NCI-H2227 treated with DMSO at 0.1 percent for 48 hours (cell line): Measurements from ENCODE around the gene KRTAP20-1.

Experiments used
- DNase-seq: peaks from one replicate; lab custom pipeline; 2025; lab: John Stamatoyannopoulos, UW

KRTAP20-1 gene, protein sequence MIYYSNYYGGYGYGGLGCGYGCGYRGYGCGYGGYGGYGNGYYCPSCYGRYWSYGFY

DNA sequence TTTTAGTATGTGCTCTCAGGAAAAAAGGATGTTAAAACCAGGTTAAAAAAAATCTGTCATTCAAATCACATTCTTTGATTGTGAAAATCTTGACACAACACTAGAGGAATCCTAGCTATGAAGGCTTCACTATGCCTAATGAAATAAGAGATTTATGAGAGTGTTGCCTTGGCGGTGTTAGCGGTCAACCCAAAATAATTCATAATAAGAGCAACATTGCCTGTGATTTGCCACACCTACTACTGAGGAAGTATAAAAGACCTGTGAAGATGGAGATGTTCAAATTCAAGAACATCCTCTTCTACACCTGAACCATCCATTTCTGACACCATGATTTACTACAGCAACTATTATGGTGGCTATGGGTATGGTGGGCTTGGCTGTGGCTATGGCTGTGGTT is at the start of gene KRTAP20-1:
KRTAP20-1 (plus strand) TSS at position 301 of the 400 bp plus-strand sequence; CDS start at position 331, 30 bp downstream.
- no peak for DNase-seq

DNA sequence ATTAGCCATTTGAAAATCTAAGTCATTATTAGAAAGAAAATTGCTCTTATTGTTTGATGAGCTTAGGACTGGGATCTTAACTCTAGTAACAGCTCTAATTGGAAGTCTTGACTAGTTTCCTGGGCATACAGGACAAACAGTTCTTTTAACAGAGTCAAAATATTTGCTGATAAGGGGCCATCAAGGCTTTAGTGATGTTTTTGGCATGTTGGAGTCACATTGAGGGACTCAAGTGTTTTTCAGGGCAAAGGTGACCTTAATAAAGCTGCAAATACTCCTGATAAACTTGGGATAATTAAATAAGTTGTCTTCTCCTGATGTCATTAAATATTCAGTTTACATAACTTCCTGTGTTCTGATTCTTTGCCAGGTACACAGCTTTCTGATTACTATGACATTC is 48.6 kb upstream of the KRTAP20-1 start:
- DNase-seq, result no peak

DNA sequence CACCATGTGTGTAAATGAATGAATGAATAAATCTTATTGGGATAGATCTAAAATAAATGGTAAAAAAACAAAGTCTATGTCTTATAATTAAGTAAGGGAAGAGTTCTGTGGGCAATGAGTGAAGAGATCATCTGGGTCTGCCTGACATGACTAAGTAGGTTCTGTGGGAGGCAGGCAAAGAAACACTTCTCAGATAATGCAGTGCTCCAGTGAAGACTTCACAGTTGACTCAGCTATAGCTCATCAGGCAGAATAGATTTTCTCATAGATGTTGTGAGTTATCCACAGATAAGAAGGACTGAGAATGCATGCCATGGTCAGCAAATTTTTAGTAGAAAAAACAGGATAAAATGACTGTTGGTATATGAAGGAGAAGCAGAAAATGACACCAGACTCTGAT is 38.5 kb upstream of the KRTAP20-1 start:
- no peak for DNase-seq

DNA sequence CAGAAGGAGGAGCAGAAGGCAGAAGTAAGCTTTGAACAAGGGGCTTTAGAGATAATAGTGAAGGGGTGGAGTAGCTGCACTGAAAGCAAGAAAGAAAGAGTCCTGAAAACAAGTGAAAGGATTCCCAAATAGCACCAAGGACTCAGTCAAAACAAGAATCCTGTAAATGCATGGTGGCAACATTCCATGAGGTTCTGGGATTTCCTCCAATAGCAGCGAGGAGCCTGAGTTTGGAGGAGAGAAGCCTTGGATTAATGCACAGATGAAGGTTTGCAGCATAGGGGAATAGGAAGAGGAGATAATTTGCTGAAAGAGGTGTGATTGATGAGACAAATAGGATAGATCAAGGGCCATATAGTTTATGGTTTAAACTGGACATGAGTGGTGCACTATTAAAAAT is 36.9 kb upstream of the KRTAP20-1 start:
- no peak for DNase-seq

GRCh38 chr21:30580132-30580531 is 36.1 kb upstream of the KRTAP20-1 start:
- DNase-seq, result no peak

GRCh38 chr21:30582870-30583269 is 33.4 kb upstream of the KRTAP20-1 start:
- DNase-seq, result no peak

GRCh38 chr21:30590297-30590696 is 25.9 kb upstream of the KRTAP20-1 start, which contains the start of gene KRTAP22-2:
Gene KRTAP22-2, minus strand, starts transcription at chr21:30590397.
- DNase-seq, result no peak

DNA sequence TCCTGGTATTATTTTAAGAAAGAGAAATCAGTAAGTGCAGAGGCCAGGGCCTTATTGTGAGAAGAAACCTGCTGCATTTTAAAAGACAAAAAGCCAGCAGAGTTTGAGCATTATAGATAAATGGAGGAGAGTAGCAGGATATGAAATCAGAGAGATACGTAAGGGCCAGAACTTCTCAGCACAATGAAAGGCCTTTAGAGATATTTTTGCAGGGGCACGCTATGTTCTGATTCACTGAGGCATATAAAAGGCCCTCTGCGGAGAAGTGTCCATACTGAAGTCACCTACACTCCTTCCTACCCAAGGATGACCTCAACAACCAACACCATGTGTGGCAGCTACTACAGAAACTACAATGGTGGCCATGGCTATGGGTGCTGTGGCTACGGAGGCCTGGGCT is 24.1 kb upstream of the KRTAP20-1 start, which contains the start of gene KRTAP6-3:
KRTAP6-3 (plus strand) TSS at position 301 of the 400 bp plus-strand sequence; CDS start at position 307, 6 bp downstream.
- no peak for DNase-seq

DNA sequence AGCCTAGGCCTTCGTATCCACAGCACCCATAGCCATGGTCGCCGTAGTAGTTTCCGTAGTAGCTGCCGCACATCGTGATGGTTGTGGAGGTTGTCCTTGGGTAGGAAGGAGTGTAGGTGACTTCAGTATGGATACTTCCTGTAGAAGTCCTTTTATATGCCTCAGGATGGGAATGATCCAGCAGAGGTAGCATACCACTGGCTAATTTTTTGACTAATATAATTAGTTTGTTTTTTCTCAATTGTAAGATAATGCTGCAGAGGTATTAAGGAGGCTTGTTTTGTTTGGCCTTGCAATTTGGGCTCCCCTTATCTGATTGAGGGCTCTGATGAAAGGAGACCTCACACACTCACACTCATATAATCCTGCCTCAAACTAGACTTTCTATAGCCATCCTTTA is 17.4 kb upstream of the KRTAP20-1 start, which contains the start of gene KRTAP6-2:
KRTAP6-2 (minus strand) TSS at position 101 of the 400 bp plus-strand sequence; CDS start at position 73, 28 bp downstream.
- no peak for DNase-seq

DNA sequence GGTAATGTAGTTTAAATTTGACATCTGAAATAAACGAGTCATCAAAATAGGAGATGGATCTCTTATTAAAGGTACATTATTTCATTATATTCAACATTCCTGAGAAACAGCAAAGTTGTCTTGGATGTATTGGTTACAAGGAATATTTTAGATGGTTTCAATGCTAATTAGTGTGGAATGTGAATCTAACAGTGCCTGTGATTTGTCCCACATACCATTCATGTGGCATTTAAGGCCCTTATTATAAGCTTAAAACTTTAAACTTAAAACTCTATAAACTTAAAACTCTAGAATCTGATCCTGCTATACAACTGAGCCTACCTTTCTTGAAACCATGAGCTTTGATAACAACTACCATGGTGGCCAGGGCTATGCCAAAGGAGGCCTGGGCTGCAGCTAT is 15.4 kb upstream of the KRTAP20-1 start, which contains the start of gene KRTAP22-1:
KRTAP22-1 (plus strand) TSS at position 301 of the 400 bp plus-strand sequence.
- DNase-seq, result no peak

DNA sequence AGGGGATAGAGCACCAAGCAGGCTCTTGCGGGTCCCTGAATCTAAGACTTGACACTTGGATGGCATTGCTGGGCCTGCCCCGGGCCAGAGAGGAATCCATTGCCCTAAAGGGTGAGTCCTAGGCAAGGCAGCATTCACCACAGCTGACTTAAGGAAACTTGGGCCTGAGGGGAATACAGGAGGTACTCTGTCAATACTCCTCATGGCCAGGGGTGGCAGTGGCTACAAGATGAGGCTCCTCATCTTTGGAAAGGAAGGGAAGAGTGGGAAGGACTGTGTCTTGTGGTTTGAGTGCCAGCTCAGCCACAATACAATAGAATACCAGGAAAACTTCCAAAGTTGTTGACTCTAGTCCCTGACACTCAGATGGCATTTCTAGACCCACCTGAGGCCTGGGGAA is 10.3 kb upstream of the KRTAP20-1 start:
- DNase-seq, result no peak

- DNase-seq, result no peak
Measured at GRCh38 chr21:30612132-30612531, 4.1 kb upstream of the KRTAP20-1 start.

DNA sequence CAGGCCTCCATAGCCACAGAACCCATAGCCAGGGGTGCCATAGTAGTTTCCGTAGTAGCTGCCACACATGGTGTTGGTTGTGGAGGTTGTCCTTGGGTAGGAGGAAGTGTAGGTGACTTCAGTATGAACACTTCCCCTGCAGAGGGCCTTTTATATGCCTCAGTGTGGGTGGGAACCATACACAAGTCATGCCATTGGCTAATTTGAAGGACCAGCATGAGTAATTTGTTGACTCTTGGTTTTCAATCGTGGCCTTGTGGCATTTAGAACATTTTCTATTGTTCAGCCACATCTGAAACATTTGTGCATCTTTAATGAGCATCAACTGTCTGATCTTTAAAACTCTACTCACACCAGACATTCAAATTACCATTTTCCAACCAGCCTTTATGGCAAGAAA is 2.4 kb upstream of the KRTAP20-1 start, which contains the start of gene KRTAP6-1:
KRTAP6-1 (minus strand) TSS at position 95 of the 400 bp plus-strand sequence; CDS start at position 69, 26 bp downstream.
- no peak for DNase-seq

DNA sequence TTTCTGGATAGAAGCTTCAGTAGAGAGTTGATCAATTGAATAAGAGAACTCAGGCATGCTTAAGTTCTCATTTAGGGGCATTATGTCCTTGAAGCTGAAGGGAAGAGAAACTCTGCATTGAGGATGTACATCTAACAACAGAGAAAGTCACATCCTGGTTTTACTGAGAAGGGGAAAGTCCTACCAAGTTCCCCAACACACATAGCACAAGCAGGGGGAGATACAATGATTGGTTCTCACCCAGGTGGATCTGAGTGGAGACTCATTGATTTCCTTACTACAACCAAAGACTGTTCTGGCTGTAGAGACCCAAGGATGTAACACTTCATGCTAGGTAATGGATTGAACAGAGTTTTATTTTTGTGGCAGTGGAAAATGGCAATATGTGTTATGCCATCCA is 1.0 kb upstream of the KRTAP20-1 start:
- no peak for DNase-seq

DNA sequence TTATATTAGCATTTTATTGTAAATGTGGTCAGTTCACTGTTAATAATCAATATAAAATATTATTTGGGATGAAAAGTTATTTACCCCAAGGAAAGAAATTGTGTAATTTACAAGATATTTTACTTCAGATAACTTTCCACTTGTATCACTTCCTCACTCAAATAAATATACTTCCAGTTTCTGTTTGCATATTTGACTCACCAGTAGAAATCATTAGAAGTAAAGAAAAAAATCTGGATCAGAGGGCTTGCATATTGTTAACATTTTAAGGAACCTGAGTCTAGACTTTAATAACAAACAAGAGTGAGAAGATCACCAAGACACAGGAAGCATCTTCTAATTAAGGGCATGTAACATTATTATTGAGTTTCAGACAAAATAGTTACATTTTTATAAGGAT is 3.9 kb downstream of the KRTAP20-1 start:
- DNase-seq, result no peak

- no peak for DNase-seq
Measured at GRCh38 chr21:30620522-30620921, 4.3 kb downstream of the KRTAP20-1 start, which contains the start of gene KRTAP20-4. Gene KRTAP20-4, plus strand, starts transcription at chr21:30620627.

DNA sequence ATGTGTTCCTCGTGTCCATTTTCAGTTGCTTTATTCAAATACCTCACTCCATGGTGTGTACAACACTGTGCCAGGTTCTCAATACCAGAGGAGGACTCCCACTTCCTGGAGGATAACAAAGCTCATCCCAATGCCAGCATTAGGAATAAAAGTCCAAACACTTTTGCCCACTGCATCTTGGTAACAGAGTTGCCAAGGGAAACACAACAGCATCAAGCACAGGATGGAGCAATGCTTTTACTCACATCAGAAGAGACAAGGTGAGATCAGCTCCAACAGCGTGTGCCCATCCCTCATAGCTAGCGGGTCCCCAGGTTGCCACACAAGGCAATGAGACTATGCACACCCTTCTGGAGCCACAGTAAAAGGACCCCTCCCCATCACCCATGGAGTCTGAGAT is 7.1 kb downstream of the KRTAP20-1 start:
- no peak for DNase-seq

DNA sequence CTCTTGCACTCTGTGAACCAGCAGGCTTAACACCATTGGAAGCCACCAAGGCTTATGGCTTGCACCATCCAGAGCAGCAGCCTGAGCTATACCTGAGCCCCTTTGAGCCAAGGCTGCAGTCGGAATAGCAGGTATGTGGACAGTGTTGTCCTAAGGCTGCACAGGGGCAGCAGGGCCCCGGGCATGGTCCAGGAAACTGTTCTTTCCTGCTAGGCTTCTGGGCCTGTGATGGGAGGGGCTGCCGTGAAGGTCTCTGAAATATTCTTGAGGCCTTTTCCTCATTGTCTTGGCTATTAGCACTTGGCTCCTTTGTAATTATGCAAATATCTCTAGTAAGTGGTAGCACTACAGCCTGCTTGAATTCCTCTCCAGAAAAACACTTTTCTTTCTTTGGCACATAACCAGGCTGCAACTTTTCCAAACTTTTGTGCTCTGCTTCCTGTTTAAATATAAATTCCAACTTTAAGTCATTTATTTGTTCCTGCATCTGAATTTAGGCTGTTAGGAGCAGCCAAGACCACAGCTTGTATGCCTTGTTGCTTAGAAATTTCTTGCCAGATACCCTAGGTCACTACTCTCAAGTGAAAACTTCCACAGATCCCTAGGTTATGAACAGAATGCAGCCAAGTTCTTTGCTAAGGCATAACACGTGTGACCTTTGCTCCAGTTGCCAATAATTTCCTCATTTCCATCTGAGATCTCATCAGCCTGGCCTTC is 9.4 kb downstream of the KRTAP20-1 start:
- DNase-seq, result no peak

GRCh38 chr21:30628109-30628508 is 11.9 kb downstream of the KRTAP20-1 start:
- no peak for DNase-seq

DNA sequence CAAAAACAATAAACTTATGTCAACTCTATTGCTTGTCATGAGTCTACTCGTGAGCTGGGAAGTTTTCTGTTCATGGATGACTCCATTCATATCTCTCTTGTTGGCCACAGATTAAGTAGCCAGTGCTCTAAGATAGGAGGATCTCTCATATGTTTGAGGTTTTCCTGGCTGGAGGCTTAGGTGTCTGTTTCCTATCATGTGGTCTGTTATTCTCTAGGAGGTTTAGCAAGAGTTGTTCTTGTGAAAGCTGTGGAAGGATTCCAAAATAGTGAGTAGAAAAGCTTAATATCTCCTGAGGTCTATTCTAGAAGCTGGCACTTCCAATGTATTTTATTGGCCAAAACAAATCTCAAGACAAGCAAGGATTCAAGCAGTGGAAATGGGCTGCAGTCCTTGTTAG is 13.0 kb downstream of the KRTAP20-1 start:
- DNase-seq, result no peak

GRCh38 chr21:30634906-30635305 is 18.7 kb downstream of the KRTAP20-1 start, which contains the start of gene KRTAP20-2:
Gene KRTAP20-2, plus strand, starts transcription at chr21:30635206. Its CDS starts 58 bp downstream, at chr21:30635264.
- no peak for DNase-seq

DNA sequence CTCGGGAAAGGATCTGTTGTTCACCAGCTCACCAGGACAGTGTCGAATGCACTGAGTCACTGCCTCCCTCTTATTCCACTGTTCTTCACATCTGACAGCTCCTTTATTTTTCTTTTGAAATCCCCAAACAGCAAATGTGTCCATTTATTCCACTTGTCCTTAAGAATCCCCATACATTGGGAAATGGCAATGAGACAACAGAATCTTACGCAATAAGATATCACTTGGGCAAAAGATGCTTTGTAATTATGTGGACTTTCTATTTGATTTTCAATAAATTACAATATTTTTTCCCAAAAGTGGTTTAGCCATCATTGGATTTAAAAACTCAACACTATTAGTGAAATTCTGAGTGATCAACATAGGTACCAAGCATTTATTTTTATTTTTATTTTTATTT is 22.5 kb downstream of the KRTAP20-1 start:
- DNase-seq, result no peak

DNA sequence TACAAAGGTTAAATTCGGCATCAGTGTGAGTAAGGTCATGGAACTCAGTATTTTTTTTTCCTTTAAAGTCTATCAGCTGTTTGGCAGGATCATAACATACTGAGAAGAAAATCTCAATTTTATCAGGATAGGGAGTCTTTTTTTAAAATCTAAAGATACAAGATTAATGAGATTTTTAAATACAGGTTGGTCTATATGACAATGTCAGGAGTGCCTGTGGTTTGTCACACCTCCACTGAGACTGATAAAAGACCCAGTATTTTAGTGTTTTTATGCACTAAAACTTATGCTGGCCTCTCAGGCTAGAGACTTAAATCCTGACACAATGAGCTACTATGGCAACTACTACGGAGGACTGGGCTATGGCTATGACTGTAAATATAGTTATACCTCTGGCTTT is 26.3 kb downstream of the KRTAP20-1 start, which contains the start of gene KRTAP20-3:
KRTAP20-3 (plus strand) TSS at position 301 of the 400 bp plus-strand sequence.
- no peak for DNase-seq
